ENCODE measurements around the gene RDH5. TPM values are rescaled to one million over a fixed set of nuclear protein-coding genes. Genes with fewer than 3 reads are reported as not detected.

Gene RDH5
- total and polyA plus RNA-seq, 4 donors: 3.1 to 5.4 (median 3.9) TPM

DNA sequence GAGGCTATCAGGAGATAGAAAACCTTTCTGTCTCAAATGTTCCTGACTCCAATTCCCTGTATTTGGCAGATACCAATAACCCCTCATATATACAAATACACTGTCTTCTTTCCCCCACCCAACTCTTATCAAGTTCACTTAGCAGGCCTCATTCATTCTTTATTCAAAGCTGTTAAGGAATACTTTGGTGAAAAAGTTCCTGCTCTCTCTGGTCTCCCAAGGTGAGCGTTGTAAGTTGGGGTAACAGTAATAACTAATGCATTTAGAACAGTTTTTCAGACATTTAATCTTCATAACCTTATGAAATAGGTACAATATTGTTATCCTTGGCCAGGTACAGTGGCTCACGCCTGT lies 18.8 kb downstream of the RDH5 start:
- ATAC-seq (ENCODE audit: insufficient read depth, low FRiP score): no peak
- H3K9ac ChIP-seq (ENCODE audit: insufficient read depth in 1 of 2, low read length in 2 of 2): no peak overlapping the region
- TF ChIP-seq, protein P1, sequence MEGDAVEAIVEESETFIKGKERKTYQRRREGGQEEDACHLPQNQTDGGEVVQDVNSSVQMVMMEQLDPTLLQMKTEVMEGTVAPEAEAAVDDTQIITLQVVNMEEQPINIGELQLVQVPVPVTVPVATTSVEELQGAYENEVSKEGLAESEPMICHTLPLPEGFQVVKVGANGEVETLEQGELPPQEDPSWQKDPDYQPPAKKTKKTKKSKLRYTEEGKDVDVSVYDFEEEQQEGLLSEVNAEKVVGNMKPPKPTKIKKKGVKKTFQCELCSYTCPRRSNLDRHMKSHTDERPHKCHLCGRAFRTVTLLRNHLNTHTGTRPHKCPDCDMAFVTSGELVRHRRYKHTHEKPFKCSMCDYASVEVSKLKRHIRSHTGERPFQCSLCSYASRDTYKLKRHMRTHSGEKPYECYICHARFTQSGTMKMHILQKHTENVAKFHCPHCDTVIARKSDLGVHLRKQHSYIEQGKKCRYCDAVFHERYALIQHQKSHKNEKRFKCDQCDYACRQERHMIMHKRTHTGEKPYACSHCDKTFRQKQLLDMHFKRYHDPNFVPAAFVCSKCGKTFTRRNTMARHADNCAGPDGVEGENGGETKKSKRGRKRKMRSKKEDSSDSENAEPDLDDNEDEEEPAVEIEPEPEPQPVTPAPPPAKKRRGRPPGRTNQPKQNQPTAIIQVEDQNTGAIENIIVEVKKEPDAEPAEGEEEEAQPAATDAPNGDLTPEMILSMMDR (IDR thresholded peaks at IDR 0.05; ENCODE audit: control extremely low read depth, extremely low read depth): no peak
- peaks cover 0 to 32% (median 11%) of the 10 kb centered on the region in 5 donors for H3K4me1 ChIP-seq (ENCODE audit: control insufficient read depth in 5 of 5, insufficient read depth in 5 of 5, low read length in 5 of 5)
- DNase-seq: no peak
- H3K27ac ChIP-seq (ENCODE audit: low read depth in 1 of 2, low read length in 1 of 2): no peak overlapping the region
- H3K9me3 ChIP-seq (ENCODE audit: control insufficient read depth in 4 of 4, insufficient read depth in 3 of 4, low read length in 3 of 4): no peaks in the 10 kb centered on the region
- no peaks in the 10 kb centered on the region for H3K36me3 ChIP-seq (ENCODE audit: control insufficient read depth in 4 of 4, insufficient read depth in 4 of 4, low read length in 4 of 4)
- H3K4me3 ChIP-seq: no peak overlapping the region
- H3K27me3 ChIP-seq (ENCODE audit: control insufficient read depth in 3 of 3, insufficient read depth in 3 of 3, low read length in 2 of 3): no peaks in the 10 kb centered on the region
- 78 to 83% methylated on average over 2 of the region's 2 CpGs for WGBS, 2 donors

DNA sequence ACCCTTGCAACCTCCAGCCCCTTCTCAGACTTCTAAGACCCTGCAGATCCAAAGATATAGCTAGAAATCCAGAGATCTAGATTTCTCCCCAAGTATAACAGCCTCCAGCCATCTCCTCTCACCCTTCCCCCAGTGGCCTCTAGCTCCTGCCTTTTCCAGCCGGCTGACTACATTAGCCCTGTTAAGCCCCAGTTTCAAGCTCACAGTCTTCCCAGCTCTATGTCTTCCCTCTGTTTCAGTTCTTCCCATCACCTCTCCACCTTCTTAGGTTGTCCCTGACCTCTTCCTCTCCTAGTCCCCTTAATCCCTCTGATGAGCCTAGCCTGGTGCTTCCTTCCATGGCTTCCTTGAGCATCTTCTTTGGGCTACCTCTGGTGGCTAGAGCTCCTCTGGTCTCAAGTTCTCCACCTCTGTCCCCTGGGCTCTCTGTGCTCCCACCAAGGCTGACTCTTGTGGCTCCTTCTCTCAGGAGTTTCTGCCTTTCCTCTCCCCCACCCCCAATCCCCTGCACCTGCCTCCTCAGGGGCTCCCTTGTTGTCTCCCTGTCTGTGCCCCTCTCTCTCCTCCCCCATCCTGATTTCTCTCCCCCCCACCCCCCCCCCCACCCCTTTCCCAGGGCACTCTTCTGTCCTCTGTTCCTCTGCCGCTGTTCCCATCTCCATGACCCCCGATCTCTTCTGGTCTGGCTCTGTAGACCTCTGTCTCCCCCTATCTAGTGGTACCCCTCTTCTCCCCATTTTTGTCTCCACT lies 21.9 kb downstream of the RDH5 start:
- ATAC-seq (ENCODE audit: insufficient read depth, low FRiP score): no peak
- H3K9ac ChIP-seq (ENCODE audit: insufficient read depth in 1 of 2, low read length in 2 of 2): peak overlapping the region; percentile 43 to 84
- no peaks in the 10 kb centered on the region for H3K9me3 ChIP-seq (ENCODE audit: control insufficient read depth in 4 of 4, insufficient read depth in 3 of 4, low read length in 3 of 4)
- no peaks in the 10 kb centered on the region for H3K27me3 ChIP-seq (ENCODE audit: control insufficient read depth in 3 of 3, insufficient read depth in 3 of 3, low read length in 2 of 3)
- TF ChIP-seq, protein P1 (IDR thresholded peaks at IDR 0.05; ENCODE audit: control extremely low read depth, extremely low read depth): no peak
- no peak overlapping the region for H3K4me3 ChIP-seq
- H3K27ac ChIP-seq (ENCODE audit: low read depth in 1 of 2, low read length in 1 of 2): no peak overlapping the region
- H3K36me3 ChIP-seq (ENCODE audit: control insufficient read depth in 4 of 4, insufficient read depth in 4 of 4, low read length in 4 of 4): no peaks in the 10 kb centered on the region
- H3K4me1 ChIP-seq (ENCODE audit: control insufficient read depth in 5 of 5, insufficient read depth in 5 of 5, low read length in 5 of 5): peaks cover 2 to 46% (median 13%) of the 10 kb centered on the region in 5 donors
- 18 to 23% methylated on average over 3 of the region's 3 CpGs for WGBS, 2 donors
- DNase-seq: peak; percentile 61 to 81 (median 77)

DNA sequence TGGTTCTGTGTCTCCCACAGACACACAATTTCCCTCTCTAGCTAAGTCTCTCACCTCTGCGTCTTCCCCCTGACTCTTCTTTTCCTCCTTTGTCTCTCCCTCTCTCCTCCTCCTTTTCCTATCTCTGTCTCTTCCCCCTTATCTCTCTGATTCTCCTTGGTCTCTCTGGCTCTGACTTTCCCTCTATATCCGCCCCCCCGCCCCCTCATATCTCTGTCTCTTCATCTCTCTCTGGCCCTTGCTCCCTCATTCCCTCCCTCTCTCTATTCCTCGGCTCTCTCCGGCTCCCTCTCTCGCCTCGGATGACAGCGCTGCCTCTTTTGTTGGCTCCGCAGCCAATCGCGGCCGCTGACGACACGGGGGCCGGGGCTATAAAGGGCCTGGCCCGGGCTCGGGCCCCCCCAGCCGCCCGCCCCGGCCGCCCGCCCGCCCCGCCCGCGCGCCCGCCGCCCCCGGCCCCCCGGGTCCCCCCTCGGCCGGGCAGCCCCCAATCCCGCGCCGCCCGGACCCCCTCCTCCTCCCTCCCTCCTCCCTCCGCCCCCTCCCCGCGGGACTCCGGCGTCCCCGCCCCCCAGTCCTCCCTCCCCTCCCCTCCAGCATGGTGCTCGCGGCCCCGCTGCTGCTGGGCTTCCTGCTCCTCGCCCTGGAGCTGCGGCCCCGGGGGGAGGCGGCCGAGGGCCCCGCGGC lies 22.7 kb downstream of the RDH5 start, which contains the start of gene GDF11:
Gene GDF11 (plus strand): TSS at position 404 of the 687 bp plus-strand sequence. CDS start 195 bp downstream, at position 599.
- DNase-seq (peak; percentile 93 to 95 (median 94)), ATAC-seq (ENCODE audit: insufficient read depth, low FRiP score) (peak; percentile 48)
- no peaks in the 10 kb centered on the region for H3K27me3 ChIP-seq (ENCODE audit: control insufficient read depth in 3 of 3, insufficient read depth in 3 of 3, low read length in 2 of 3)
- peak within 1 kb of the TSS; percentile 57 for H3K4me3 ChIP-seq
- 1% methylated on average over 17 to 42 of the region's 53 CpGs for WGBS, 2 donors
- H3K9me3 ChIP-seq (ENCODE audit: control insufficient read depth in 4 of 4, insufficient read depth in 3 of 4, low read length in 3 of 4): no peaks in the 10 kb centered on the region
- no peaks in the 10 kb centered on the region for H3K36me3 ChIP-seq (ENCODE audit: control insufficient read depth in 4 of 4, insufficient read depth in 4 of 4, low read length in 4 of 4)
- peaks cover 2 to 38% (median 11%) of the 10 kb centered on the region in 5 donors for H3K4me1 ChIP-seq (ENCODE audit: control insufficient read depth in 5 of 5, insufficient read depth in 5 of 5, low read length in 5 of 5)
- H3K9ac ChIP-seq (ENCODE audit: insufficient read depth in 1 of 2, low read length in 2 of 2): peak within 1 kb of the TSS; percentile 46 to 84
- H3K27ac ChIP-seq (ENCODE audit: low read depth in 1 of 2, low read length in 1 of 2): peak within 1 kb of the TSS; percentile 22 to 79
- TF ChIP-seq, protein P1 (IDR thresholded peaks at IDR 0.05; ENCODE audit: control extremely low read depth, extremely low read depth): no peak
